Esophagus (tissue), 2 donors: ENCODE data around the gene TMEM86B. TPM values are rescaled to one million over a fixed set of nuclear protein-coding genes. Genes with fewer than 3 reads are reported as not detected.

Experiments
- H3K27ac ChIP-seq, 2 donors: one replicate each; pipeline ENCODE4 v1.5.1; 2013; ENCODE audit warnings: low read depth in 2 of 2, mild to moderate bottlenecking in 2 of 2, inconsistent platforms in 1 of 2, low read length in 1 of 2, moderate library complexity in 1 of 2
- H3K27me3 ChIP-seq, 2 donors: one replicate each; pipeline ENCODE4 v1.6.1; 2013; ENCODE audit warnings: low read length in 2 of 2, control low read depth in 1 of 2, mild to moderate bottlenecking in 1 of 2; ENCODE audit not compliant: insufficient read depth in 2 of 2, control insufficient read depth in 1 of 2
- H3K36me3 ChIP-seq, 2 donors: one replicate each; pipeline ENCODE4 v1.6.1; 2013; ENCODE audit warnings: low read length in 1 of 2; ENCODE audit not compliant: control insufficient read depth in 2 of 2, insufficient read depth in 2 of 2
- H3K4me1 ChIP-seq, 2 donors: one replicate each; pipeline ENCODE4 v1.6.1; 2013; ENCODE audit warnings: low read length in 1 of 2; ENCODE audit not compliant: control insufficient read depth in 2 of 2, insufficient read depth in 2 of 2
- H3K4me3 ChIP-seq, 2 donors: one replicate each; pipeline ENCODE4 v1.5.1; 2013; ENCODE audit warnings: low read length in 2 of 2, mild to moderate bottlenecking in 2 of 2, low read depth in 1 of 2, moderate library complexity in 1 of 2
- H3K9me3 ChIP-seq, 2 donors: one replicate each; pipeline ENCODE4 v1.6.1; 2013; ENCODE audit warnings: mild to moderate bottlenecking in 2 of 2, low read depth in 1 of 2, low read length in 1 of 2, moderate library complexity in 1 of 2; ENCODE audit not compliant: control insufficient read depth in 2 of 2, insufficient read depth in 1 of 2
- WGBS, 2 donors: extraction: QIAGEN DNeasy Blood & Tissue Kit; methylation state at CpG; one replicate each; pipeline ENCODE4 v1.1.7; 2013; 5-methylcytosine and 5-hydroxymethylcytosine counted together
- polyA plus RNA-seq, 2 donors: library from polyadenylated mRNA; stranded (reverse); fragments of 200-250 nt; gene quantifications; one replicate each; pipeline ENCODE4 v1.2.3, GENCODE V29; 2013
- donor health status: healthy with polysubstance abuse.
- donor health status: Bipolar disorder and iron deficiency.

TMEM86B gene
- polyA plus RNA-seq, 2 donors, result 2.3 to 6.0 TPM

- peaks cover 19 to 21% of the 10 kb centered on the region in 2 donors for H3K4me1 ChIP-seq
- peaks cover 0 to 11% of the 10 kb centered on the region in 2 donors for H3K36me3 ChIP-seq
- peak overlapping the region; percentile 90 to 97 for H3K4me3 ChIP-seq
- H3K27ac ChIP-seq, result peak overlapping the region; percentile 95 to 97
- H3K9me3 ChIP-seq, result no peaks in the 10 kb centered on the region
- 0% methylated on average over 9 to 53 of the region's 53 CpGs for WGBS, 2 donors
- no peaks in the 10 kb centered on the region for H3K27me3 ChIP-seq
Measured at GRCh38 chr19:55258476-55258827, 29.9 kb upstream of the TMEM86B start.

GRCh38 chr19:55257461-55258420 is 29.2 kb upstream of the TMEM86B start:
- peak overlapping the region; percentile 95 to 97 for H3K27ac ChIP-seq
- peaks cover 19 to 21% of the 10 kb centered on the region in 2 donors for H3K4me1 ChIP-seq
- peak overlapping the region; percentile 90 to 97 for H3K4me3 ChIP-seq
- H3K36me3 ChIP-seq, result peaks cover 0 to 11% of the 10 kb centered on the region in 2 donors
- H3K27me3 ChIP-seq, result no peaks in the 10 kb centered on the region
- 2 to 3% methylated on average over 47 to 51 of the region's 51 CpGs for WGBS, 2 donors
- H3K9me3 ChIP-seq, result no peaks in the 10 kb centered on the region

GRCh38 chr19:55256562-55257460 is 28.2 kb upstream of the TMEM86B start:
- Histone ChIP-seq H3K4me1 (peaks cover 20 to 21% of the 10 kb centered on the region in 2 donors), H3K9me3 (no peaks in the 10 kb centered on the region), H3K27ac (peak overlapping the region in 1 of 2 donors; percentile 97), H3K27me3 (no peaks in the 10 kb centered on the region), H3K4me3 (peak overlapping the region; percentile 90 to 97), H3K36me3 (peaks cover 0 to 5% of the 10 kb centered on the region in 2 donors)
- 33 to 35% methylated on average over 22 of the region's 22 CpGs for WGBS, 2 donors

GRCh38 chr19:55255618-55256423 is 27.3 kb upstream of the TMEM86B start:
- H3K27me3 ChIP-seq, result no peaks in the 10 kb centered on the region
- no peaks in the 10 kb centered on the region for H3K9me3 ChIP-seq
- H3K4me1 ChIP-seq, result peaks cover 21 to 29% of the 10 kb centered on the region in 2 donors
- H3K36me3 ChIP-seq, result peaks cover 0 to 8% of the 10 kb centered on the region in 2 donors
- H3K4me3 ChIP-seq, result peak overlapping the region; percentile 11 to 27
- 44 to 48% methylated on average over 17 of the region's 17 CpGs for WGBS, 2 donors
- peak overlapping the region; percentile 17 to 66 for H3K27ac ChIP-seq

GRCh38 chr19:55254625-55254977 is 26.0 kb upstream of the TMEM86B start:
- Histone ChIP-seq H3K4me1 (peaks cover 24 to 35% of the 10 kb centered on the region in 2 donors), H3K27me3 (no peaks in the 10 kb centered on the region), H3K27ac (peak overlapping the region; percentile 57 to 62), H3K36me3 (peaks cover 0 to 12% of the 10 kb centered on the region in 2 donors), H3K4me3 (peak overlapping the region; percentile 18 to 27), H3K9me3 (no peaks in the 10 kb centered on the region)
- 50 to 60% methylated on average over 6 of the region's 6 CpGs for WGBS, 2 donors

GRCh38 chr19:55253842-55254624 is 25.5 kb upstream of the TMEM86B start:
- peak overlapping the region; percentile 18 to 27 for H3K4me3 ChIP-seq
- WGBS, 2 donors, result 63 to 65% methylated on average over 23 of the region's 23 CpGs

GRCh38 chr19:55252760-55253663 is 24.4 kb upstream of the TMEM86B start:
- H3K36me3 ChIP-seq, result peaks cover 0 to 17% of the 10 kb centered on the region in 2 donors
- H3K9me3 ChIP-seq, result no peaks in the 10 kb centered on the region
- no peaks in the 10 kb centered on the region for H3K27me3 ChIP-seq
- peaks cover 24 to 47% of the 10 kb centered on the region in 2 donors for H3K4me1 ChIP-seq
- H3K4me3 ChIP-seq, result no peak overlapping the region
- WGBS, 2 donors, result 81 to 82% methylated on average over 21 of the region's 21 CpGs
- H3K27ac ChIP-seq, result peak overlapping the region in 1 of 2 donors; percentile 35

More at GRCh38 chr19:55253842-55254624, 25.5 kb upstream of the TMEM86B start:
- H3K9me3 ChIP-seq, result no peaks in the 10 kb centered on the region
- H3K4me1 ChIP-seq, result peaks cover 24 to 37% of the 10 kb centered on the region in 2 donors
- H3K27ac ChIP-seq, result peak overlapping the region; percentile 57 to 62
- H3K27me3 ChIP-seq, result no peaks in the 10 kb centered on the region
- H3K36me3 ChIP-seq, result peaks cover 0 to 12% of the 10 kb centered on the region in 2 donors
